ENCODE data around the gene MAPK9. TPM values are rescaled to one million over a fixed set of nuclear protein-coding genes. Genes with fewer than 3 reads are reported as not detected.

The MAPK9 gene
- total RNA-seq, 1 experiment from 2014 or later = 43.4 TPM

DNA sequence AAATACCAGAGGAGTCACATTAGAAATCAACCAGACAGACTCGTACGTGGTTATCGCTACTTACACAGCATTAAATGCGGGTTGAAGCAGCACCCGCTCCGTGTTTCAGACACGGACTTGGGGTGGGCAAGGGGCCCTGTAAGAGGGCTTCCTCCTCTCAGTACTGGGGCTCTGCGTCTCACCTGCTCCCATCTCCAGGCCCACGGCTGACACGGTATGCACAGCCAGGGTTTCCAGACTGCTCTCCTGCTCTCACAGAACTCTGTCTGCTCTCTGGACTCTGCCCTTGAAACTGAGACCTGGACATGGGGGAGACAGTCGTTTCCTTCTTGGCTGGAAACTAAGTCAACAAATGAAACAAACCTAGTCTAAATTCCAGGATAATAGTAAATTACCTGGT is 58.2 kb downstream of the MAPK9 start:
- no peak for ATAC-seq
- RAD21 ChIA-PET (ENCODE audit: low non-redundant PET in 1 of 2, low total read pairs in 2 of 2, uncharacterized antibody in 2 of 2, unreplicated experiment in 2 of 2) = no interaction called here
- no peak overlapping the region for H3K4me3 ChIP-seq (replicated peaks in 1 of 2; ENCODE audit: low read depth in 1 of 2, low read length in 2 of 2)

More for the DNA sequence above, 58.2 kb downstream of the MAPK9 start:
- no peak for TF ChIP-seq CEBPB (IDR thresholded peaks at IDR 0.05; ENCODE audit: low read depth)
- no peak for TF ChIP-seq SIN3A (IDR thresholded peaks at IDR 0.05; ENCODE audit: low read depth)
- TF ChIP-seq, protein P1, sequence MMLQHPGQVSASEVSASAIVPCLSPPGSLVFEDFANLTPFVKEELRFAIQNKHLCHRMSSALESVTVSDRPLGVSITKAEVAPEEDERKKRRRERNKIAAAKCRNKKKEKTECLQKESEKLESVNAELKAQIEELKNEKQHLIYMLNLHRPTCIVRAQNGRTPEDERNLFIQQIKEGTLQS (IDR thresholded peaks at IDR 0.05) = no peak
- no peak for TF ChIP-seq JUND (IDR thresholded peaks at IDR 0.05)
- TF ChIP-seq, protein P2, sequence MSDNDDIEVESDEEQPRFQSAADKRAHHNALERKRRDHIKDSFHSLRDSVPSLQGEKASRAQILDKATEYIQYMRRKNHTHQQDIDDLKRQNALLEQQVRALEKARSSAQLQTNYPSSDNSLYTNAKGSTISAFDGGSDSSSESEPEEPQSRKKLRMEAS (IDR thresholded peaks at IDR 0.05) = no peak
- TF ChIP-seq, protein P3, sequence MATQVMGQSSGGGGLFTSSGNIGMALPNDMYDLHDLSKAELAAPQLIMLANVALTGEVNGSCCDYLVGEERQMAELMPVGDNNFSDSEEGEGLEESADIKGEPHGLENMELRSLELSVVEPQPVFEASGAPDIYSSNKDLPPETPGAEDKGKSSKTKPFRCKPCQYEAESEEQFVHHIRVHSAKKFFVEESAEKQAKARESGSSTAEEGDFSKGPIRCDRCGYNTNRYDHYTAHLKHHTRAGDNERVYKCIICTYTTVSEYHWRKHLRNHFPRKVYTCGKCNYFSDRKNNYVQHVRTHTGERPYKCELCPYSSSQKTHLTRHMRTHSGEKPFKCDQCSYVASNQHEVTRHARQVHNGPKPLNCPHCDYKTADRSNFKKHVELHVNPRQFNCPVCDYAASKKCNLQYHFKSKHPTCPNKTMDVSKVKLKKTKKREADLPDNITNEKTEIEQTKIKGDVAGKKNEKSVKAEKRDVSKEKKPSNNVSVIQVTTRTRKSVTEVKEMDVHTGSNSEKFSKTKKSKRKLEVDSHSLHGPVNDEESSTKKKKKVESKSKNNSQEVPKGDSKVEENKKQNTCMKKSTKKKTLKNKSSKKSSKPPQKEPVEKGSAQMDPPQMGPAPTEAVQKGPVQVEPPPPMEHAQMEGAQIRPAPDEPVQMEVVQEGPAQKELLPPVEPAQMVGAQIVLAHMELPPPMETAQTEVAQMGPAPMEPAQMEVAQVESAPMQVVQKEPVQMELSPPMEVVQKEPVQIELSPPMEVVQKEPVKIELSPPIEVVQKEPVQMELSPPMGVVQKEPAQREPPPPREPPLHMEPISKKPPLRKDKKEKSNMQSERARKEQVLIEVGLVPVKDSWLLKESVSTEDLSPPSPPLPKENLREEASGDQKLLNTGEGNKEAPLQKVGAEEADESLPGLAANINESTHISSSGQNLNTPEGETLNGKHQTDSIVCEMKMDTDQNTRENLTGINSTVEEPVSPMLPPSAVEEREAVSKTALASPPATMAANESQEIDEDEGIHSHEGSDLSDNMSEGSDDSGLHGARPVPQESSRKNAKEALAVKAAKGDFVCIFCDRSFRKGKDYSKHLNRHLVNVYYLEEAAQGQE (IDR thresholded peaks at IDR 0.05; ENCODE audit: low read depth) = no peak
- TF ChIP-seq, protein P4, sequence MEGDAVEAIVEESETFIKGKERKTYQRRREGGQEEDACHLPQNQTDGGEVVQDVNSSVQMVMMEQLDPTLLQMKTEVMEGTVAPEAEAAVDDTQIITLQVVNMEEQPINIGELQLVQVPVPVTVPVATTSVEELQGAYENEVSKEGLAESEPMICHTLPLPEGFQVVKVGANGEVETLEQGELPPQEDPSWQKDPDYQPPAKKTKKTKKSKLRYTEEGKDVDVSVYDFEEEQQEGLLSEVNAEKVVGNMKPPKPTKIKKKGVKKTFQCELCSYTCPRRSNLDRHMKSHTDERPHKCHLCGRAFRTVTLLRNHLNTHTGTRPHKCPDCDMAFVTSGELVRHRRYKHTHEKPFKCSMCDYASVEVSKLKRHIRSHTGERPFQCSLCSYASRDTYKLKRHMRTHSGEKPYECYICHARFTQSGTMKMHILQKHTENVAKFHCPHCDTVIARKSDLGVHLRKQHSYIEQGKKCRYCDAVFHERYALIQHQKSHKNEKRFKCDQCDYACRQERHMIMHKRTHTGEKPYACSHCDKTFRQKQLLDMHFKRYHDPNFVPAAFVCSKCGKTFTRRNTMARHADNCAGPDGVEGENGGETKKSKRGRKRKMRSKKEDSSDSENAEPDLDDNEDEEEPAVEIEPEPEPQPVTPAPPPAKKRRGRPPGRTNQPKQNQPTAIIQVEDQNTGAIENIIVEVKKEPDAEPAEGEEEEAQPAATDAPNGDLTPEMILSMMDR (IDR thresholded peaks at IDR 0.05 in 2 of 3, conservative IDR thresholded peaks at IDR 0.05 in 1 of 3; ENCODE audit: borderline replicate concordance in 1 of 3, insufficient read depth in 1 of 3, low read depth in 2 of 3, low read length in 2 of 3) = no peak
- TF ChIP-seq POLR2AphosphoS5 (IDR thresholded peaks at IDR 0.05; ENCODE audit: low read depth, low read length) = no peak
- TF ChIP-seq, protein P5, sequence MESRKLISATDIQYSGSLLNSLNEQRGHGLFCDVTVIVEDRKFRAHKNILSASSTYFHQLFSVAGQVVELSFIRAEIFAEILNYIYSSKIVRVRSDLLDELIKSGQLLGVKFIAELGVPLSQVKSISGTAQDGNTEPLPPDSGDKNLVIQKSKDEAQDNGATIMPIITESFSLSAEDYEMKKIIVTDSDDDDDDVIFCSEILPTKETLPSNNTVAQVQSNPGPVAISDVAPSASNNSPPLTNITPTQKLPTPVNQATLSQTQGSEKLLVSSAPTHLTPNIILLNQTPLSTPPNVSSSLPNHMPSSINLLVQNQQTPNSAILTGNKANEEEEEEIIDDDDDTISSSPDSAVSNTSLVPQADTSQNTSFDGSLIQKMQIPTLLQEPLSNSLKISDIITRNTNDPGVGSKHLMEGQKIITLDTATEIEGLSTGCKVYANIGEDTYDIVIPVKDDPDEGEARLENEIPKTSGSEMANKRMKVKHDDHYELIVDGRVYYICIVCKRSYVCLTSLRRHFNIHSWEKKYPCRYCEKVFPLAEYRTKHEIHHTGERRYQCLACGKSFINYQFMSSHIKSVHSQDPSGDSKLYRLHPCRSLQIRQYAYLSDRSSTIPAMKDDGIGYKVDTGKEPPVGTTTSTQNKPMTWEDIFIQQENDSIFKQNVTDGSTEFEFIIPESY (IDR thresholded peaks at IDR 0.05; ENCODE audit: extremely low read depth, insufficient replicate concordance, low read length) = no peak
- no peak for TF ChIP-seq EGR1 (IDR thresholded peaks at IDR 0.05; ENCODE audit: low read depth)
- TF ChIP-seq FOSL1 (IDR thresholded peaks at IDR 0.05; ENCODE audit: low read depth) = no peak
- no peak for TF ChIP-seq TCF7L2 (IDR thresholded peaks at IDR 0.05; ENCODE audit: borderline replicate concordance, extremely low read depth, insufficient read depth, insufficient read length)
- TF ChIP-seq SRF (IDR thresholded peaks at IDR 0.05; ENCODE audit: low read depth) = no peak
- H3K9me3 ChIP-seq (ENCODE audit: control insufficient read depth in 1 of 2, insufficient read depth in 1 of 2, low read depth in 1 of 2, low read length in 2 of 2) = no peaks in the 10 kb centered on the region
- no peak for DNase-seq (ENCODE audit: low read depth, low spot score)
- H3K9ac ChIP-seq (ENCODE audit: low read length) = no peak overlapping the region
- POLR2A ChIA-PET = no interaction called here
- no peaks in the 10 kb centered on the region; a peak in 1 of 4 replicates for H3K4me1 ChIP-seq (ENCODE audit: control insufficient read depth in 1 of 2, insufficient read depth in 2 of 2, low read length in 2 of 2)
- no peaks in the 10 kb centered on the region for H3K79me2 ChIP-seq (ENCODE audit: insufficient read depth, low read length)
- H2AFZ ChIP-seq (ENCODE audit: low read depth, low read length, poor library complexity, severe bottlenecking) = no peak overlapping the region
- BruUV-seq (replicated peaks) = no TSS peak
- no peak overlapping the region for H3K4me2 ChIP-seq (ENCODE audit: low read length)
- H3K36me3 ChIP-seq (ENCODE audit: control insufficient read depth in 1 of 2, insufficient read depth in 2 of 2, low read length in 2 of 2) = peaks cover 0 to 6% of the 10 kb centered on the region in 2 experiments; a peak in 3 of 4 replicates
- no peak overlapping the region for H3K27ac ChIP-seq (ENCODE audit: low read depth, low read length)
- CTCF ChIA-PET = no interaction called here
- H3K27me3 ChIP-seq (ENCODE audit: insufficient read depth, low read length) = no peaks in the 10 kb centered on the region
- no peaks in the 10 kb centered on the region for H3K9me2 ChIP-seq (ENCODE audit: insufficient read depth)
- intact Hi-C loops (cut with micrococcal nuclease) = no loop called here
- H4K20me1 ChIP-seq (ENCODE audit: insufficient read depth) = no peaks in the 10 kb centered on the region

All from HCT116 (cell line).